Gastroesophageal sphincter (tissue), 3 donors: Measurements from ENCODE around the gene ZNF333.

Experiments used
- CTCF ChIP-seq, 4 experiments: fragments of 200-600 bp in 2 of 4; fragments of 450-650 bp in 2 of 4; sonication (generic) in 1 of 4; IDR thresholded peaks; one replicate each; pipeline ENCODE4 v1.5.1; 2017 to 2019; ENCODE audit warnings: antibody characterized with exemption in 4 of 4, mild to moderate bottlenecking in 2 of 4, moderate library complexity in 2 of 4
- POLR2A ChIP-seq, 2 donors: fragments of 450-650 bp; IDR thresholded peaks; one replicate each; pipeline ENCODE4 v1.6.1; 2017; ENCODE audit warnings: antibody characterized with exemption in 2 of 2, mild to moderate bottlenecking in 2 of 2, moderate library complexity in 1 of 2
- POLR2AphosphoS5 ChIP-seq: sonication (generic); formaldehyde crosslinking; IDR thresholded peaks from one replicate; pipeline ENCODE4 v1.6.1; 2017; ENCODE audit warnings: antibody characterized with exemption

- TF ChIP-seq POLR2A (IDR thresholded peaks at IDR 0.05) (no peak), CTCF (IDR thresholded peaks at IDR 0.05) (no peak), POLR2AphosphoS5 (no peak)
Observed at GRCh38 chr19:14669940-14670339, 19.9 kb upstream of the ZNF333 start.
